ENCODE measurements around the gene TAS2R41. TPM values are rescaled to one million over a fixed set of nuclear protein-coding genes. Genes with fewer than 3 reads are reported as not detected.

The TAS2R41 gene
- total RNA-seq, 4 donors from 2014 or later = not detected

DNA sequence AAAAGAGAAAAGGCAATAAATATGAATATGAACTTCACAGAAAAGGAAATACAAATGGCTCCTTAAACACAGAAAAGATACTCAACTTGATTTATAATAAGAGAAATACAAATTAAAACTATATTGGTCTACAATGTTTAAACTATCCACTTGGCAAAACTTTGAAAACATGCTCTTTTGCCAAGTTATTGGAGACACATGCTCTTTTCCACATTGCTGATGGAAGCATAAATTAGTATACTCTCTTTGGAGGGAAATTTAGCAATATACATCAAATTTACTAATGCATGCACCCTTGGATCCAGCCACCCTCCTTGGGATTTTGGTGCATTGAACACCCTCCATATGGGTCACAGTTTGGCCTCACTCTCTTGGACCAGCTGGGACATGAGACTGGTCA lies 26.6 kb upstream of the TAS2R41 start:
- Histone ChIP-seq H3K27ac (no peak overlapping the region), H3K9me3 (no peaks in the 10 kb centered on the region), H3K4me1 (no peaks in the 10 kb centered on the region), H3K27me3 (peaks cover 5% of the 10 kb centered on the region), H3K4me3 (no peak overlapping the region), H3K36me3 (no peaks in the 10 kb centered on the region)
- no peak for TF ChIP-seq POLR2A (IDR thresholded peaks at IDR 0.05)
- no peak for TF ChIP-seq EP300 (IDR thresholded peaks at IDR 0.05)
- TF ChIP-seq, protein P1, sequence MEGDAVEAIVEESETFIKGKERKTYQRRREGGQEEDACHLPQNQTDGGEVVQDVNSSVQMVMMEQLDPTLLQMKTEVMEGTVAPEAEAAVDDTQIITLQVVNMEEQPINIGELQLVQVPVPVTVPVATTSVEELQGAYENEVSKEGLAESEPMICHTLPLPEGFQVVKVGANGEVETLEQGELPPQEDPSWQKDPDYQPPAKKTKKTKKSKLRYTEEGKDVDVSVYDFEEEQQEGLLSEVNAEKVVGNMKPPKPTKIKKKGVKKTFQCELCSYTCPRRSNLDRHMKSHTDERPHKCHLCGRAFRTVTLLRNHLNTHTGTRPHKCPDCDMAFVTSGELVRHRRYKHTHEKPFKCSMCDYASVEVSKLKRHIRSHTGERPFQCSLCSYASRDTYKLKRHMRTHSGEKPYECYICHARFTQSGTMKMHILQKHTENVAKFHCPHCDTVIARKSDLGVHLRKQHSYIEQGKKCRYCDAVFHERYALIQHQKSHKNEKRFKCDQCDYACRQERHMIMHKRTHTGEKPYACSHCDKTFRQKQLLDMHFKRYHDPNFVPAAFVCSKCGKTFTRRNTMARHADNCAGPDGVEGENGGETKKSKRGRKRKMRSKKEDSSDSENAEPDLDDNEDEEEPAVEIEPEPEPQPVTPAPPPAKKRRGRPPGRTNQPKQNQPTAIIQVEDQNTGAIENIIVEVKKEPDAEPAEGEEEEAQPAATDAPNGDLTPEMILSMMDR (IDR thresholded peaks at IDR 0.05) = no peak
- no peak for TF ChIP-seq POLR2AphosphoS5 (IDR thresholded peaks at IDR 0.05)
- no peak for ATAC-seq

DNA sequence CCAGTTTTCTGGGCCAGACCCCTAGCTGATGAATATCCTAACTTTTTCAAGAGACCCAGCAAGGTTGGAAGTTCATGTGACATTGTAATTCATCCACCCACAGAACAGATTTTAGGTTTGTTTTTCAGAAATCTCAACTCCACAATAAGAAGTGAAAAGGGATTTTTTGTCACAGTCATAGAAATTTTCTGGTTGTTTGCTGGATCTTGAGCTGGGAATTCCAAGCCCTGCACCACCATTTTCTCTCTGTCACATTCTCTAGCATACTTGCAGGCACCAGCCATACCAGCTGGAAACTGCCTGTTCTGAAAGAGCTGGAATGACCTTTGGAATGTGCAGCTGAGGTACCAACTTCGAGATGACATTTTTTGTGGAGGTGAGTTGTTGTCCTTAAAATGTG lies 25.9 kb upstream of the TAS2R41 start:
- Histone ChIP-seq H3K27me3 (peaks cover 5% of the 10 kb centered on the region), H3K36me3 (no peaks in the 10 kb centered on the region), H3K27ac (no peak overlapping the region), H3K4me1 (no peaks in the 10 kb centered on the region), H3K9me3 (no peaks in the 10 kb centered on the region), H3K4me3 (no peak overlapping the region)
- TF ChIP-seq EP300 (IDR thresholded peaks at IDR 0.05) = no peak
- TF ChIP-seq, protein P1 (IDR thresholded peaks at IDR 0.05) = no peak
- no peak for TF ChIP-seq POLR2AphosphoS5 (IDR thresholded peaks at IDR 0.05)
- TF ChIP-seq POLR2A (IDR thresholded peaks at IDR 0.05) = no peak
- WGBS, 2 donors (ENCODE audit: low coverage in 1 of 2) = 57% methylated on average over 1 of the region's 1 CpG; no CpG with 5 or more reads in 1 of the 2 donors
- ATAC-seq = no peak

DNA sequence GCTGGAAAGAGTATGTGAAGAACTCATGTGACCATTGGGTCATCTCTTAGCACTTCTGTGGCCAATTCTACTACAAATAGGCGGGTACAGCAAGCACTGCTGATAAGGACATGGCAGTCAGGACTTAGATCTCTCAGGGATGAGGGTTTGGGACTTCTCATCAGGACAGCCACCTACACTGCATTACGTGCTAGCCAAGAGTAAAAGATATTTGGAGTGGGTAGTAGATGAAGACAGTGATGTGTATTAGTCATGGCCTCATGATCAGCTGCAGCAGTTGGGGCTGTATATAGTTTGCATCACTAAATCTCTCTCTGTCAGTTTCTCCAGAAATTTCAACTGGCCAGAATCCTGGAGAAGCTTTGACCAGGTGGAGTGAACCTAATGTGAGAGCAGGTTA lies 25.2 kb upstream of the TAS2R41 start:
- WGBS, 2 donors (ENCODE audit: low coverage in 1 of 2) = 62 to 100% methylated on average over 1 to 2 of the region's 2 CpGs
- H3K27ac ChIP-seq = no peak overlapping the region
- no peaks in the 10 kb centered on the region for H3K36me3 ChIP-seq
- no peaks in the 10 kb centered on the region for H3K9me3 ChIP-seq
- H3K4me1 ChIP-seq = no peaks in the 10 kb centered on the region
- no peak for ATAC-seq
- no peaks in the 10 kb centered on the region for H3K27me3 ChIP-seq
- no peak overlapping the region for H3K4me3 ChIP-seq
- TF ChIP-seq, protein P1 (IDR thresholded peaks at IDR 0.05) = no peak
- TF ChIP-seq POLR2AphosphoS5 (IDR thresholded peaks at IDR 0.05) (no peak), EP300 (IDR thresholded peaks at IDR 0.05) (no peak)

DNA sequence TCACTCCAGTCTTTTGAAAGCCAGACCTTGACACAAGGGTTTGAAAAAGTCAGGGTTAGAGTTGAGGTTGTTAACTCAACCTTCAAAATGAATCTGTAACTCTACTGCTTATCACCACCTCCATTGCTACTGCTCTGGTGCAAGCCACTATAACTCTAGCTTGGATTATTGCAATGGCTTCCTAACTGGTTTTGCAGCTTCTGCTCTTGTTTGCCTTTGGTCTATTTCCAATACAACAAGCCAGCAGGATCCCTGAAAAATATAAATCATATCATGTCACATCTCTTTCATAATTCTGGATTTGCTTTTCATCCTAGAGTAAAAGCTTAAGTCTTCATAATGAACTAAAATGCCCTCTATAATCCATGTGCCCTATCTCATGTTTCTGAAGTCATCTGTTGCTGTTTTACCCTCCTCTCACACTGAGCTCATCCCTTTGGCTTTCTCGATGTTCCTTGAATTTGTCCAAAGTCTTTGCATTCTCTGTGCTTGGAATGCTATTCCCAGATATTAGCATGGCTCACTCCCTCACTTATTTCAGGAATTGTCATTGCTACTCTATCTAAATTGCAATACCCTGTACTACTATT lies 23.5 kb upstream of the TAS2R41 start:
- H3K36me3 ChIP-seq = no peaks in the 10 kb centered on the region
- no peaks in the 10 kb centered on the region for H3K9me3 ChIP-seq
- no peaks in the 10 kb centered on the region for H3K4me1 ChIP-seq
- no peak overlapping the region for H3K27ac ChIP-seq
- no peaks in the 10 kb centered on the region for H3K27me3 ChIP-seq
- 43 to 90% methylated on average over 1 of the region's 1 CpG for WGBS, 2 donors (ENCODE audit: low coverage in 1 of 2)
- H3K4me3 ChIP-seq = no peak overlapping the region
- ATAC-seq = peak; percentile 31
- TF ChIP-seq, protein P1 (IDR thresholded peaks at IDR 0.05) = no peak
- TF ChIP-seq POLR2AphosphoS5 (IDR thresholded peaks at IDR 0.05) = no peak
- no peak for TF ChIP-seq EP300 (IDR thresholded peaks at IDR 0.05)
- TF ChIP-seq POLR2A (IDR thresholded peaks at IDR 0.05) = no peak

DNA sequence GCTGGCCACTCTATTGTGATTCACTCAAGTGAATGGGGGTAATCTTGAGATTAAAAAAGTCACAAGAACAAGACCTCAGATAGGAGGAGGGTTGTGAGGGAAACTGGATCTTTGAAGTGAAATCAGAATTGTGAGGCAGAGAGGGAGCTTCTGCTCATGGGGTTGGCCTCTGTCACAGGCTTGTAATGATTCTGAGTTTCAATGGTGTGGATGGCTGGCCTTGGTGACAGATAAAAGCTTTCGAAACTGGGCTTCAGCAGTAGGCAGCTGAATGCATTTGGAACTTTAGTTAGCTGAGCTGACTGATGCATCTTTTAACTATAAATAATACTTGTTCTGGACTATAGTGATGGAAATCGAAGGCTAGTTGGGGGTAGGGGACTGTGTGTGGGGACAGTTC lies 22.2 kb upstream of the TAS2R41 start:
- Histone ChIP-seq H3K27ac (no peak overlapping the region), H3K4me3 (no peak overlapping the region), H3K27me3 (no peaks in the 10 kb centered on the region), H3K9me3 (no peaks in the 10 kb centered on the region), H3K4me1 (no peaks in the 10 kb centered on the region), H3K36me3 (no peaks in the 10 kb centered on the region)
- ATAC-seq = no peak
- TF ChIP-seq EP300 (IDR thresholded peaks at IDR 0.05) (no peak), POLR2AphosphoS5 (IDR thresholded peaks at IDR 0.05) (no peak), POLR2A (IDR thresholded peaks at IDR 0.05) (no peak)
- TF ChIP-seq, protein P1 (IDR thresholded peaks at IDR 0.05) = no peak
- 71 to 83% methylated on average over 1 to 2 of the region's 2 CpGs for WGBS, 2 donors (ENCODE audit: low coverage in 1 of 2)
